Posterior vena cava (tissue), 2 donors: Measurements from ENCODE around the gene PEX6. TPM values are rescaled to one million over a fixed set of nuclear protein-coding genes. Genes with fewer than 3 reads are reported as not detected.
A peak's percentile ranks its signal among the peaks of the same experiment; 100 is the strongest.

Experiments used
- DNase-seq: peaks from one replicate; pipeline ENCODE4 v3.0.0-alpha.2; 2020; ENCODE audit warnings: low spot score
- intact Hi-C, 2 donors: fragments of 100-400 bp; cut with DNase I; formaldehyde crosslinking; loops; one replicate each; pipeline versions ENCODE4 v1.14.1 to v1.14.2; 2022 to 2023
- total RNA-seq, 2 donors: library from RNA; stranded (reverse); fragmentation: NEBNext Ultra II Directional; extraction: Animal tissue kit (Norgen Biotek cat#: 25700); gene quantifications; one replicate each; pipeline ENCODE4 v1.2.1, GENCODE V29; 2021
- donor health status: DM: yes; HTN: yes; CAD: no.
- donor health status: DM: yes; HTN: yes; CAD: no.

PEX6 gene
- total RNA-seq, 2 donors from 2014 or later = 8.8 to 12.8 TPM

- intact Hi-C loops = no loop called here
These were observed 64.4 kb downstream of the PEX6 start for GRCh38 chr6:42914546-42914945.

More at GRCh38 chr6:42914546-42914945, 64.4 kb downstream of the PEX6 start:
- DNase-seq = peak; percentile 49

Other genes with a start within 250 kb of the PEX6 start
- gene TBCC, start 233.1 kb downstream of the PEX6 start, total RNA-seq = 10 to 100 TPM; 13.9 to 16.2 TPM
- gene BICRAL, start 197.1 kb downstream of the PEX6 start, total RNA-seq = 10 to 100 TPM; 16.9 to 18.5 TPM
- gene RPL7L1, start 99.6 kb downstream of the PEX6 start, total RNA-seq = 10 to 100 TPM; 52.9 to 63.0 TPM
- gene PTCRA, start 63.1 kb downstream of the PEX6 start, total RNA-seq = not detected
- gene CNPY3, start 49.7 kb downstream of the PEX6 start, total RNA-seq = 10 to 100 TPM; 20.8 to 33.7 TPM
- not detected for gene GNMT, start 18.4 kb downstream of the PEX6 start, total RNA-seq
- gene PPP2R5D, start 5.4 kb upstream of the PEX6 start, total RNA-seq = 10 to 100 TPM; 26.0 to 33.5 TPM
- gene MEA1, start 34.8 kb upstream of the PEX6 start, total RNA-seq = 10 to 100 TPM; 41.8 to 45.9 TPM
- gene KLHDC3, start 35.1 kb upstream of the PEX6 start, total RNA-seq = 10 to 100 TPM; 43.7 to 44.1 TPM
- 10 to 100 TPM; 40.0 to 40.1 TPM for gene RRP36, start 42.4 kb upstream of the PEX6 start, total RNA-seq
- gene CUL7, start 74.7 kb upstream of the PEX6 start, total RNA-seq = 1 to 10 TPM; 9.3 to 9.9 TPM
- 10 to 100 TPM; 30.7 to 34.4 TPM for gene MRPL2, start 80.3 kb upstream of the PEX6 start, total RNA-seq
- 10 to 100 TPM; 15.1 TPM for gene KLC4, start 80.5 kb upstream of the PEX6 start, total RNA-seq
- gene PTK7, start 97.1 kb upstream of the PEX6 start, total RNA-seq = 10 to 100 TPM in 1 of 2 donors, 1 to 10 TPM in 1; 3.0 to 10.3 TPM
- gene SRF, start 192.1 kb upstream of the PEX6 start, total RNA-seq = 10 to 100 TPM; 92.6 to 95.6 TPM
- 10 to 100 TPM; 24.5 to 25.5 TPM for gene CUL9, start 203.0 kb upstream of the PEX6 start, total RNA-seq